Common myeloid progenitor, CD34-positive (primary cell): ENCODE data around the gene ASF1B.

Experiments used
- CTCF ChIA-PET: fragments of 350-600 bp; sonication (Branson Sonifier 250); formaldehyde crosslinking; loops from one replicate; lab custom pipeline; 2021; ENCODE audit warnings: antibody characterized with exemption; lab: Charles Lee
- POLR2A ChIA-PET: fragments of 350-600 bp; sonication (Branson Sonifier 250); formaldehyde crosslinking; loops from one replicate; lab custom pipeline; 2021; ENCODE audit warnings: antibody characterized with exemption; lab: Charles Lee
- DNase-seq, 3 donors: peaks; one replicate each; pipeline versions ENCODE4 v3.0.0 to v3.0.0-alpha.2; 2013
- H3K27ac ChIP-seq, 2 experiments: 1 replicate in 1 of 2; 2 replicates in 1 of 2; pipeline ENCODE4 v1.7.0; 2013; ENCODE audit warnings: inconsistent platforms in 2 of 2, low read length in 2 of 2, mild to moderate bottlenecking in 2 of 2, low read depth in 1 of 2, moderate library complexity in 1 of 2; ENCODE audit not compliant: severe bottlenecking in 2 of 2, insufficient read depth in 1 of 2, poor library complexity in 1 of 2
- H3K27me3 ChIP-seq, 5 experiments: replicated peaks in 2 of 5; 1 replicate in 3 of 5; 2 replicates in 2 of 5; pipeline versions ENCODE4 v1.6.1 to v1.7.0; 2013; ENCODE audit warnings: low read length in 4 of 5, mild to moderate bottlenecking in 2 of 5, moderate library complexity in 2 of 5, inconsistent platforms in 1 of 5; ENCODE audit not compliant: insufficient read depth in 5 of 5, control insufficient read depth in 4 of 5
- H3K36me3 ChIP-seq, 4 experiments: 1 replicate in 2 of 4; 2 replicates in 2 of 4; pipeline versions ENCODE4 v1.6.1 to v1.7.0; 2013; ENCODE audit warnings: low read length in 3 of 4, control low read depth in 1 of 4, mild to moderate bottlenecking in 1 of 4; ENCODE audit not compliant: control insufficient read depth in 4 of 4, insufficient read depth in 4 of 4
- H3K4me1 ChIP-seq, 4 experiments: 1 replicate in 3 of 4; 2 replicates in 1 of 4; pipeline versions ENCODE4 v1.6.1 to v1.7.1; 2013; ENCODE audit warnings: low read length in 3 of 4, mild to moderate bottlenecking in 3 of 4, control low read depth in 1 of 4, inconsistent platforms in 1 of 4, moderate library complexity in 1 of 4; ENCODE audit not compliant: control insufficient read depth in 4 of 4, insufficient read depth in 4 of 4; ENCODE audit errors: control extremely low read depth in 1 of 4
- H3K4me3 ChIP-seq, 7 experiments: 1 replicate in 4 of 7; 2 replicates in 3 of 7; pipeline versions ENCODE4 v1.5.1 to v1.7.0; 2013; ENCODE audit warnings: mild to moderate bottlenecking in 7 of 7, low read length in 6 of 7, moderate library complexity in 6 of 7, inconsistent platforms in 2 of 7, low read depth in 2 of 7, control low read depth in 1 of 7; ENCODE audit not compliant: insufficient read depth in 4 of 7, control insufficient read depth in 1 of 7; ENCODE audit errors: extremely low read depth in 1 of 7
- H3K9me3 ChIP-seq, 5 experiments: 1 replicate in 4 of 5; 2 replicates in 1 of 5; pipeline versions ENCODE4 v1.6.1 to v1.7.1; 2013; ENCODE audit warnings: low read length in 4 of 5, mild to moderate bottlenecking in 2 of 5, inconsistent platforms in 1 of 5, low read depth in 1 of 5, moderate library complexity in 1 of 5; ENCODE audit not compliant: control insufficient read depth in 4 of 5, insufficient read depth in 2 of 5; ENCODE audit errors: control extremely low read depth in 1 of 5
- WGBS: methylation state at CpG from one replicate; pipeline ENCODE4 v1.1.5; 2013; ENCODE audit not compliant: insufficient coverage; 5-methylcytosine and 5-hydroxymethylcytosine counted together

ASF1B gene

GRCh38 chr19:14112809-14113385, 23.5 kb downstream of the ASF1B start:
- Histone ChIP-seq H3K36me3 (peaks cover 0 to 1% (median 0%) of the 10 kb centered on the region in 4 experiments), H3K4me1 (peaks cover 3 to 48% (median 16%) of the 10 kb centered on the region in 4 experiments), H3K9me3 (no peaks in the 10 kb centered on the region), H3K27me3 (no peaks in the 10 kb centered on the region), H3K27ac (no peak overlapping the region), H3K4me3 (no peak overlapping the region)
- 85% methylated on average over 8 of the region's 12 CpGs for WGBS
- POLR2A ChIA-PET, result interaction anchor here (0.6 kb wide), 1 partner anchor 60 kb away, joined by 4 read pairs; no protein-coding TSS in a partner anchor
- CTCF ChIA-PET, result interaction anchor here (1.2 to 4.5 kb wide), 13 partner anchors 17 to 234 kb away, joined by 3 to 30 read pairs (median 6); partner anchors contain the start of genes ASF1B and MISP3
- DNase-seq, result no peak

GRCh38 chr19:14112051-14112808, 24.2 kb downstream of the ASF1B start:
- ChIA-PET CTCF (interaction anchor here (1.2 to 2.0 kb wide), 3 partner anchors 38 to 233 kb away, joined by 3 to 4 read pairs (median 3); no protein-coding TSS in a partner anchor), POLR2A (interaction anchor here (0.6 kb wide), 1 partner anchor 59 kb away, joined by 4 read pairs; no protein-coding TSS in a partner anchor)
- Histone ChIP-seq H3K27me3 (no peaks in the 10 kb centered on the region), H3K4me3 (no peak overlapping the region), H3K4me1 (peaks cover 3 to 47% (median 16%) of the 10 kb centered on the region in 4 experiments), H3K9me3 (no peaks in the 10 kb centered on the region), H3K27ac (no peak overlapping the region), H3K36me3 (peaks cover 0 to 6% (median 1%) of the 10 kb centered on the region in 4 experiments)
- 88% methylated on average over 9 of the region's 12 CpGs for WGBS
- no peak for DNase-seq

- no peaks in the 10 kb centered on the region for H3K27me3 ChIP-seq
- no CpG with 5 or more reads among the region's 1 CpG for WGBS
- no peak overlapping the region for H3K27ac ChIP-seq
- no peak overlapping the region for H3K4me3 ChIP-seq
- POLR2A ChIA-PET, result no interaction called here
- H3K4me1 ChIP-seq, result peaks cover 3 to 40% (median 9%) of the 10 kb centered on the region in 4 experiments
- CTCF ChIA-PET, result interaction anchor here (1.3 kb wide), 1 partner anchor 232 kb away, joined by 3 read pairs; no protein-coding TSS in a partner anchor
- peaks cover 0 to 6% (median 1%) of the 10 kb centered on the region in 4 experiments for H3K36me3 ChIP-seq
- H3K9me3 ChIP-seq, result no peaks in the 10 kb centered on the region
- no peak for DNase-seq
Observed at GRCh38 chr19:14111486-14111885, 24.9 kb downstream of the ASF1B start.

- Histone ChIP-seq H3K27ac (no peak overlapping the region), H3K27me3 (no peaks in the 10 kb centered on the region), H3K4me3 (no peak overlapping the region), H3K4me1 (peaks cover 2 to 31% (median 3%) of the 10 kb centered on the region in 4 experiments), H3K9me3 (no peaks in the 10 kb centered on the region), H3K36me3 (peaks cover 4 to 9% (median 5%) of the 10 kb centered on the region in 4 experiments)
- DNase-seq, result no peak
- CTCF ChIA-PET, result interaction anchor here (0.6 to 1.6 kb wide), 3 partner anchors 26 to 40 kb away, joined by 3 to 4 read pairs (median 4); partner anchors contain the start of gene ASF1B
- POLR2A ChIA-PET, result no interaction called here
- WGBS, result 100% methylated on average over 2 of the region's 2 CpGs
Observed at GRCh38 chr19:14110650-14111049, 25.7 kb downstream of the ASF1B start.

- Histone ChIP-seq H3K27me3 (no peaks in the 10 kb centered on the region), H3K4me3 (no peak overlapping the region), H3K27ac (no peak overlapping the region), H3K9me3 (no peaks in the 10 kb centered on the region), H3K36me3 (peaks cover 4 to 13% (median 9%) of the 10 kb centered on the region in 4 experiments), H3K4me1 (peaks cover 0 to 7% (median 0%) of the 10 kb centered on the region in 4 experiments)
- 97% methylated on average over 17 of the region's 23 CpGs for WGBS
- DNase-seq, result no peak
- POLR2A ChIA-PET, result no interaction called here
- CTCF ChIA-PET, result interaction anchor here (0.7 to 1.5 kb wide), 3 partner anchors 47 to 227 kb away, joined by 3 read pairs; no protein-coding TSS in a partner anchor
Observed at GRCh38 chr19:14107581-14108461, 28.6 kb downstream of the ASF1B start.

- Histone ChIP-seq H3K27ac (no peak overlapping the region), H3K4me3 (no peak overlapping the region), H3K36me3 (peaks cover 4 to 22% (median 17%) of the 10 kb centered on the region in 4 experiments), H3K9me3 (no peaks in the 10 kb centered on the region), H3K27me3 (no peaks in the 10 kb centered on the region), H3K4me1 (no peaks in the 10 kb centered on the region)
- 99% methylated on average over 12 of the region's 16 CpGs for WGBS
- ChIA-PET POLR2A (no interaction called here), CTCF (interaction anchor here (1.5 kb wide), 1 partner anchor 46 kb away, joined by 3 read pairs; no protein-coding TSS in a partner anchor)
- DNase-seq, result no peak
Observed at GRCh38 chr19:14106840-14107239, 29.5 kb downstream of the ASF1B start.
